ENCODE data around the gene ZNF462.

ZNF462 gene

DNA sequence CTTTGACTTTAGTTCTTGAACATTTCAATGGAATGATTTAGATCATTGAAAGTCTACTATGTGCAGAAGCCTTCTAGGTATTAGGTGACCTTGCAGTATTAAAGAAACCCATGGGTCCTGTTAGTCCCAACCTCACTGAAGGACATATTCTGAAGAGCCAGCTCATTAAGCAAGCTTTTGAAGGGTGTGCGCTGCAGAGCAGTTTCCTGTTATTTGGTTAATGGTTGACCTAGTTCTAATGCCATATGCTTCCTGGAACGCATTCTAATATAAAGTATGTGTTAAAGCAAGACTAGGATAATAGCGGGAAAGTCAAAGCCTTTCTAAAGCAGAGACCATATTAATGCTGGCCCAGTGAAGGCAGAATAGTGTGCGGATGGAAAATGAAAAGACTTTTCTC lies 20.1 kb downstream of the ZNF462 start:
- Histone ChIP-seq H4K20me1 (ENCODE audit: insufficient read depth) (no peaks in the 10 kb centered on the region), H3K79me2 (ENCODE audit: insufficient read depth, low read depth) (peaks cover 4% of the 10 kb centered on the region; the same call in 1 of the 2 replicates), H2AFZ (ENCODE audit: low read depth) (no peak overlapping the region), H3K4me3 (IDR thresholded peaks at IDR 0.05; ENCODE audit: insufficient read depth, low read depth, low read length) (no peak overlapping the region), H3K36me3 (ENCODE audit: insufficient read depth) (no peaks in the 10 kb centered on the region), H3K27me3 (ENCODE audit: insufficient read depth, low read depth) (no peaks in the 10 kb centered on the region), H3K9ac (no peak overlapping the region), H3K27ac (no peak overlapping the region), H3K4me2 (no peak overlapping the region), H3K4me1 (ENCODE audit: low read depth, poor library complexity, severe bottlenecking) (peaks cover 6% of the 10 kb centered on the region)
- TF ChIP-seq CTCF (conservative IDR thresholded peaks at IDR 0.05; ENCODE audit: low read depth, low read length): no peak

DNA sequence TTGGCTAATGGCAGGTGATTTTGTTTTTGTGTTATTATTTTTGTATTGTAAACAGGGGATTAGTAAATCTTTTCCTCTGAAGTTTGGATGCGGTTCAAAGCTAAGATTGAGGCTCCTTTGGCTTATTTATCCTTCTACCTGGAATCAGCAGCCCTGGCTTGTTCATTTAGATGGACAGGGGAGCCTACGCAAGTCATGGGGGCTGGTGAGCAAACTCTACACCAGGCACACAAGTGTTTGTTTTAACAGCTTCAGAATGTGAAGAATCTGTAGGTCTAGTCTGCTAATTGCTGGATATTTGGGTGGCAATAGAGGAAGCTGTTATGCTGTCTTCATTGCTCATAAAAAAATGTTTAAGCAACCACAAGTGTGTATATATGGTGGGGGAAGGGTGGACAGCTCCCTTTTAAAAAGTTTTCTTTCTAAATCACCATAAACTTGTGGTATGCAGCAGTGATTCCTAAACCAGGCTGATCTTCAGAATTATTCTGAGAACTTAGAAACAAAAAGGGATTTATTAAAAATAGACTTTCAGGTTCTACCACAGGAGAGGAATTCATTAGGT lies 20.7 kb downstream of the ZNF462 start:
- Histone ChIP-seq H3K79me2 (ENCODE audit: insufficient read depth, low read depth) (no peaks in the 10 kb centered on the region), H3K27ac (no peak overlapping the region), H3K27me3 (ENCODE audit: insufficient read depth, low read depth) (no peaks in the 10 kb centered on the region), H3K4me2 (no peak overlapping the region), H3K4me1 (ENCODE audit: low read depth, poor library complexity, severe bottlenecking) (peaks cover 6% of the 10 kb centered on the region), H2AFZ (ENCODE audit: low read depth) (no peak overlapping the region), H3K36me3 (ENCODE audit: insufficient read depth) (no peaks in the 10 kb centered on the region), H3K9ac (no peak overlapping the region), H3K4me3 (IDR thresholded peaks at IDR 0.05; ENCODE audit: insufficient read depth, low read depth, low read length) (no peak overlapping the region), H4K20me1 (ENCODE audit: insufficient read depth) (no peaks in the 10 kb centered on the region)
- no peak for TF ChIP-seq CTCF (conservative IDR thresholded peaks at IDR 0.05; ENCODE audit: low read depth, low read length)

GRCh38 chr9:106885451-106885850 lies 22.5 kb downstream of the ZNF462 start:
- H3K9ac ChIP-seq: no peak overlapping the region
- peaks cover 6% of the 10 kb centered on the region for H3K4me1 ChIP-seq (ENCODE audit: low read depth, poor library complexity, severe bottlenecking)
- no peaks in the 10 kb centered on the region for H3K27me3 ChIP-seq (ENCODE audit: insufficient read depth, low read depth)
- H3K4me2 ChIP-seq: no peak overlapping the region
- no peak overlapping the region for H2AFZ ChIP-seq (ENCODE audit: low read depth)
- no peaks in the 10 kb centered on the region for H3K36me3 ChIP-seq (ENCODE audit: insufficient read depth)
- H3K79me2 ChIP-seq (ENCODE audit: insufficient read depth, low read depth): no peaks in the 10 kb centered on the region
- no peak overlapping the region for H3K4me3 ChIP-seq (IDR thresholded peaks at IDR 0.05; ENCODE audit: insufficient read depth, low read depth, low read length)
- no peak for TF ChIP-seq CTCF (conservative IDR thresholded peaks at IDR 0.05; ENCODE audit: low read depth, low read length)
- no peak overlapping the region for H3K27ac ChIP-seq
- H4K20me1 ChIP-seq (ENCODE audit: insufficient read depth): no peaks in the 10 kb centered on the region

GRCh38 chr9:106886111-106887046 lies 23.4 kb downstream of the ZNF462 start:
- no peak for TF ChIP-seq CTCF (conservative IDR thresholded peaks at IDR 0.05; ENCODE audit: low read depth, low read length)
- Histone ChIP-seq H2AFZ (ENCODE audit: low read depth) (no peak overlapping the region), H4K20me1 (ENCODE audit: insufficient read depth) (no peaks in the 10 kb centered on the region), H3K79me2 (ENCODE audit: insufficient read depth, low read depth) (no peaks in the 10 kb centered on the region), H3K27me3 (ENCODE audit: insufficient read depth, low read depth) (no peaks in the 10 kb centered on the region), H3K36me3 (ENCODE audit: insufficient read depth) (no peaks in the 10 kb centered on the region), H3K9ac (no peak overlapping the region), H3K4me2 (no peak overlapping the region), H3K27ac (no peak overlapping the region), H3K4me1 (ENCODE audit: low read depth, poor library complexity, severe bottlenecking) (peaks cover 6% of the 10 kb centered on the region), H3K4me3 (IDR thresholded peaks at IDR 0.05; ENCODE audit: insufficient read depth, low read depth, low read length) (no peak overlapping the region)
